DMS79 treated with DMSO at 0.1 percent for 48 hours (cell line): ENCODE measurements around the gene NFIA.

Experiments used
- DNase-seq: peaks from one replicate; lab custom pipeline; 2025; lab: John Stamatoyannopoulos, UW

The NFIA gene

GRCh38 chr1:61130338-61131000, 48.1 kb downstream of the NFIA start:
- DNase-seq: peak; percentile 79

GRCh38 chr1:61131248-61131647, 48.9 kb downstream of the NFIA start:
- DNase-seq: no peak

DNA sequence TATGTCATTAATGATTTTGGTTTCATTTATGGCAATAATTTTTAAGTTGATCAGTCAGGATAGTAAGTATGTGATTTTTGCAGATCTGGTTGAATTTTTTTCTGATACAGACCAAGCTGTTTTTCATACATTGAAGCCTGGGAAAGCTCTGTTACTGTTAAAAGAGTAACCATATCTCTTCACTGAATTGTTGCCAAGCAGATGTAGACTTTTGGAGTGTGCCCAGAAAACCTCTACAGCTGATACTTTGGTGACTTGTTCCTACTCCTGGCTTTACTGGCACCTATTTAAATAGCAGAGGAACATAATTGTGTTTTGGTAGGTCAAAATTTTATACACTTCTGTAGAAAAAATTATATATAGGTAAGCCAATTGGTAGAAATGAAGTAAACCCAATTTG, 49.4 kb downstream of the NFIA start:
- DNase-seq: peak; percentile 84

- DNase-seq: no peak
Observed at GRCh38 chr1:61132176-61132638, 49.8 kb downstream of the NFIA start.

DNA sequence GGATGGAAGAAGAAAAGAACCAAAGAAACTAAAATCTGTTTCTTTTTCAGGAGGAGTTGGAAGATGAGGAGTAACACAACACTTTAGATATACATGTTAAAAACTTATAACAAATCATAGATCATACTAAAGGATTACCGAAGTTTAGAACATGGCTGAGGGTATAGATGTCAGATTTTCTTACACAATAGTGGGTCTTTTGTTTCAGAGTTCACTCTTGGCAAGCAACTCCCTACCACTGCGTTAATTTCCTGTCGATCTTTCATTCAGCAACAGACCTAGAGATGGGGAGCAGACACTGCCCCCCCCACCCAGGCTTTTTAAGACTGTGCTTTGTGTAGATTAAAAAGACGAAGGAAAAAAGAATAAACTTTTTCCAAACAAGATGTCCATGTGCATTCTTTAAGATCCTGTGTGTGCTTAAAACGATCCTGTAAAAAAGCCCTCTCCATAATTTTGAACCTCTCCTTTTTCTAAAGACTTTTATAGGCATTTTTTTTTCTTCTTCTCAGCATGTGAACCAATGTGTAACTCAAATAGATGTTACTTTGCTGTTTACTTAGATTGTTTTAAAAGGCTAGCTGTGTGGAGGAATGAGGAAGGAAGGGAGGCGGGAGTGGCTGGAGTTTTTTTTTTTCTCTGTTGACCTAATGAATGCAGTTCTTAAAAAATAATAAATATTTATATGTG, 50.4 kb downstream of the NFIA start:
- DNase-seq: no peak

DNA sequence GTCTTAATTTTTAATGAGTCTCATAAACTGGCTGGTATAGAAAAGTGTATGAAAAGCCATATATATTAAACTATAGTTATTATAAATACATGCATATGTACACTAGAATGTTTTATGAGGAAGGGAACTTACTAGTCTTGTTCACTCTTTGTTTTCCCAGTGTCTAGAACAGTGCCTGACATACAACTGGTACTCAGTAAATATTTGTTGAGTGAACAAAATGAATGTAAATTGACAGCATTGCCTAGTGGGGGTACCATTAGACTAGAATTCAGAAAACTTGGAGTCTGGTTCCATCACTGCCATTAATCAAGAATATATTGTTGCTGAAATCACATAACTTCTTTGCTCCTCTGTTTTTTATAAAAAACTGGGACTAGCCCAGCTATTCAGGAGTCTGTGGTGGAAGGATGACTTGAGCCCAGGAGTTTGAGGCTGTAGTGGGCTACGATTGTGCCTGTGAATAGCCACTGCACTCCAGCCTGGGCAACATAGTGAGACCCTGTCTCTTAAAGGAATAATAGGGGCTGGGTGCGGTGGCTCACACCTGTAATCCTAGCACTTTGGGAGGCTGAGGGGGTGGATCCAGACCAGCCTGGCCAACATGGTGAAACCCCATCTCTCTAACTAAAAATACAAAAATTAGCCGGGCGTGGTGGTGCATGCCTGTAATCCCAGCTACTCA, 51.1 kb downstream of the NFIA start:
- no peak for DNase-seq

GRCh38 chr1:61135291-61135690, 52.9 kb downstream of the NFIA start:
- peak; percentile 76 for DNase-seq

- no peak for DNase-seq
Observed at GRCh38 chr1:61138305-61138704, 55.9 kb downstream of the NFIA start.

GRCh38 chr1:61138921-61139774, 56.8 kb downstream of the NFIA start:
- DNase-seq: peak; percentile 75

DNA sequence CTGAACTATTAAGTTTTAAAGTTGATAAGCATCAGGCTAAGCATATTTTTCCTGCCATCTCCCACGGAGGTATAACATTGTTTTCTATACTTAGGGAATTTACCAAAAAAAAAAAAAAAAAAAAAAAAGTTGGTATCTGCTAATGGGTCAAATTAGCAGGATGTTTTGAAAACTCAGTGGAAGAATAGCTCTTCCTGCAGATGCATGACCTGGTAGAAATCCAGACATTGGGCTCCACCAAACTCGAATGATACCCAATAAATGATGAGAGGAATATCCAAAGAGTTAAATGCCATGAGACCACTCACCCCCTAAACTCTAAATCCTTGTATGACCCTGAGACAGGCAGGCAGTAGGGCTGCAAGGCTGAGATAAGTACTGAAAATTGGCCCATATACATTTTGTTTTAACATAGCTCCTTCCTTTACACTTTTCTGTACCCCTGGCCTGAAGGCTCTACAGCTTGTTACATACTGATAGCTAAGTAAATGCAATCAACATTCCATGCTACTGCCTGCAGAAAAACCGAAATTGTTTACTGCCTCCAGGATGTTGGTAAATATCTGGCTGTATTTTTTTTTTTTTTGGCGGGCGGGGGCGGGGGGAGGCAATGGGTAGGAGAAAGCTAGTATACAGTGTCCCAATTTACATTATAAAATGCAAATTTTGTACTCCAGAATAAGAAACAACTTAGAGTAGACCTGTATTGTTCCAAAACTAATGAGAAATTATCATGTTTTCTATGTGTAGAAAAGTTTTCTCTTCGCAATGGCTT, 57.6 kb downstream of the NFIA start:
- no peak for DNase-seq

- peak; percentile 42 for DNase-seq
Observed at GRCh38 chr1:61140778-61141177, 58.4 kb downstream of the NFIA start.

DNA sequence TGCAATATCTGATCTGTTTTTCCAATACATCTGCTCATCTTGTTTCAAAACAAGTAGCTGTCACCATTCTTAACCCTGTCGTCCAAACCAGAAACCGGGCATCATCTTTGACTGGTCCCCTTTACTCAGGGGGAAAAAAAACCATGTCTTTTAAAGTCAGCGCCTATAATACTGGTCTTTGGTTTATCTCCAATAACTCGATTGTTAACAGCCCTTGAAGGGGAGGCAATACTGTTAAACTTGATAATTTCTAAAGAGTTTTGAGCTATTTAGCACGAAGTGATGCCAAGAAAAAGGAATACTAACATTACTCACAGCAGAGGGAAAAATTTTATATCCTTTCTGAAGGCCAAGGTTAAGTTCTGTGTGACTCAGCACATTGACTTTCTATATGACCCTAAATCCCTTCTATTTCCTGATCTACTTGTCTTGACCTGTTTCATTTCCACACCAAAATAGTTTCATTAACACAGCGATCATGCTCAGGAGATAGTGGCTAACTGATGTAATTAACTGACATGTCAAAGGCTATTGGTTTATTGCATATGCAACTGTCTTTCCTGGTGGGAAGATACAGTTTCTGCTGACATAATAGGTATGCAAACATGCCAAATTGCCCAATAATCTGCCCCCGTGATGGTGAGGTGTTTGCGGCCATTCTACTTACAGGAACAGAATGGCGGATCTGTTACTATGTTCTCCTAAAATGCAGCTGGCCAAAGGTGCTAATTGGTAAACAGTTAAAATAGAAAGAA, 59.1 kb downstream of the NFIA start:
- peak; percentile 42 for DNase-seq

DNA sequence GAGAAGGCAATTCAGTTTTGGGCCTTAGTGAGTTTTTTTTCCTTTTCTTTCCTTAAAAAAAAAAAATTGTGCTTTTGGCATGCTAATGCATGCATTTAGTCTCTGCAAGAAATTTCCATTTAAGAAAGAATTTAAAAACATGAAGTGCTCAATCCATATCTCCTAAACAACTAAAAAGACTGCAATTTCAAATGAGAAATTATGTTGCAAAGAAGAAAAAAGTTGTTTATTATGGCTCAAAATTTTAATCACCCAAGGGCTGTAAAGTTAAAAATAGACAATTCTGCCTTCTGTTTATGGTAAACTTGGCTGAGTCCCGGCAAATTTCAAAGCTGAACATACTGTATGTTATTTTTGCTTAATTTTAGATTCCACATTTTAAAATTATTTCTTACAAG, 59.7 kb downstream of the NFIA start:
- DNase-seq: no peak

GRCh38 chr1:61142726-61143500, 60.6 kb downstream of the NFIA start:
- peak; percentile 92 for DNase-seq

DNA sequence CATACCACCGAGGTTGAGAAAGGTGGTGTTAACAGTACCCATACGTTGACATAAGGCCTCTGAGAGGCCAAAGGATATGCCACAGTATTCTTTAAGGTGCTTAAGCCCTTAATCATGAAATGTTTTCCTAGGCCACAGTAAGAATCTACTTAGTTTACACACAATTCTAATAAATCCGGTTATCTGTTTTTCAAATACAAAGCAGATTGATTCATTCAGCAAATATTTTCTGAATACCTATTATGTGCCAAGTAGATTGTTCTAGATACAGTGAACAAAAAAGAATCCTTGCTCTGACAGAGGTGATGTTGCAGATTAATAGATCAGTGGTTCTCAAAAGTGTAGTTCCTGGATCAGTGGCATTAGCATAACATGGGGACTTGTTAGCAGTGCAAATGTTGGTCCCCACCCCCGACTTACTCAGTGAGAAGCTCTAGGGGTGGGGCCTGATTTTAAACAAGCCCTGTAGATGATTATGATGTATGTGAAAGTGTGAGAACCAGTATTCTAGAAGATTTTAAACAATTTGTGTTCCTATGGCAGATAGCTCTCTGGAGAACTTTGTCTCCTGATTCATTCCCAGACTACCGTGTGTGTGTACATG, 61.6 kb downstream of the NFIA start:
- DNase-seq: no peak

DNA sequence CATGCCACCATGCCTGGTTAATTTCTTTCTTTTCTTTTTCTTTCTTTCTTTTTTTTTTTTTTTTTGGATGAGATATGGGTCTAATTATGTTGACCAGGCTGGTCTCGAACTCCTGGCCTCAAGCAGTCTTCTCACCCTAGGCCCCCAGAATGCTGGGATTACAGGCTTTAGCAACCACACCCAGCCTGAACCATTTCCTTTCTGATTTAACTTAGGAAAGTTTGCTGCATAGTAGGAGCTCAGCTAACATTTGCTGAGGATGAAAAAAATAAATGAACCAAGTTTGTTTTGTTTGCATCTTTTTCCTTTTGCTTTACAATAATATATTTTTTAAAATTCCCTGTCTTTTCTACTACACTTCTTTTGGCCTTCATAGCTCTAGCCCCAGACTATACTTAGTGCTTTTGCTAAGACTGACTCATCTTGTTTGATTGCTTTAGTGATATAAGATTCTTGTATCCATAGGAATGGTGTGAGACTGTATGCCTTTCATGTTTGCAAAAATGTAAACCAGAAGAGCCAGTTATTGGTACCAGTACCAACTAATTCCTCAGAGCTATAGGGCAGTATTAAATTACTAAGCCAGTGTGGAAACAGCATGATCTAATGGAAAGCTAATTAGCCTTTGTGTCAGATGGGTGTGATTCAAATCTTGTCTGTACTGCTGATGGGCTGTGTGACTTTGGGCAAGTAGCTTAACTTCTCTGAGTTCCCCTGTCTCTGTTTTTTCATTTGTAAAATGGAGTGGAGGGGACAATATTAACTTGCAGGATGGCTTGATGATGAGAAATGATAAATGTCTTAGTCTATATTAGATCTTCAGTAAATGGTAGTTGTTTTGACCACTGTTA, 66.9 kb downstream of the NFIA start:
- DNase-seq: no peak

- no peak for DNase-seq
Observed at GRCh38 chr1:61151565-61151964, 69.2 kb downstream of the NFIA start.

- no peak for DNase-seq
Observed at GRCh38 chr1:61152066-61152465, 69.7 kb downstream of the NFIA start.
